T47D (cell line): ENCODE measurements around the gene CTNNBL1.
"Not testable (repeated sequence)": the region's sequence is repeated elsewhere in the genome, so short reads cannot be mapped to it uniquely, and the experiment has no call there.

Experiments used
- DNase-seq, 2 experiments: peaks; one replicate each; pipeline versions ENCODE4 v3.0.0 to v3.0.0-alpha.2; 2011 to 2012; ENCODE audit warnings: low read depth in 1 of 2, low spot score in 1 of 2
- JUND ChIP-seq: IDR thresholded peaks from 2 replicates; pipeline ENCODE4 v1.6.1; 2012; ENCODE audit warnings: low read depth
- in situ Hi-C: cut with HindIII; loops from 2 replicates; pipeline ENCODE4 v1.10.0; 2016; ENCODE audit warnings: low sequenced_read_pairs, low pct_unique_long_range_greater_than_20kb

CTNNBL1 gene

GRCh38 chr20:37703035-37703845 lies 9.4 kb downstream of the CTNNBL1 start:
- in situ Hi-C loops = no loop called here
- no peak for DNase-seq
- no peak for TF ChIP-seq JUND

DNA sequence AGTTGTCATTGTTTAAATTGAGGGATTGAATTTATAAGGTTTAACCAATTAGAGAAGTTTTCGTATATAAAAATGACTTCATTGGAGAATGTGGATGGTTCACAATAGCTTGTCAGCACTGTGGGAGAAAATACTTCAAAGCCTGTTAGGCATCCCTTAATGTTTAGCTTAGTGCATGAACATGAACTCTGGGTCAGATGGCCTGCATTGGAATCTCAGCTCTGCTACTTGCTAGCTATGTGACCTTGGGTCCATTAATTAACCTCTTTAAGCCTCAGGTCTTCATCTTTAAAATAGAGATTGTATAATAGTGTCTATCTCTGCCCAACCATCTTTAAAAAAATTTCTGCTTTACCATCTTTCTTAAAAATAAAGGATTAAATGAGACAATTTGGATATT lies 11.1 kb downstream of the CTNNBL1 start:
- DNase-seq = no peak
- TF ChIP-seq JUND = no peak
- in situ Hi-C loops = no loop called here

GRCh38 chr20:37706298-37706697 lies 12.5 kb downstream of the CTNNBL1 start:
- no peak for DNase-seq
- TF ChIP-seq JUND = no peak
- in situ Hi-C loops = no loop called here

DNA sequence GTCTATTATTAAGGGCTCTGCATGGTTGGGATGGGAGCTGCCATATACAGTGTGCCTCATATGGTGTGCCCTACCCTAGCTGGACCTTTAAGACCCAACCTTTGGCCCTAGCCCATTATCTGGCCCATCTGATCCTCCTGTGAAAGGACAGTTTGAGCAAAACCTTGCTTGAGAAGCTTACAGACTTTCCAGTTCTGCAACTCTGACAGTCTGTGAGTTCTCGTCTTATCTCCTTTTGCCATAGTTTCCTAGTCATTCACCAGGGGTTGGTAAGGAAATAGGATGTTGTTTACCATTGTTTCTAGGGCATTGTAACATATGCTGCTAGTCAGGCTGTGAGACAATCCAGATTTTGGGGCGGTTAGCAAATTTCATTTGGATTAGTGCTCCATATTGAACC lies 17.2 kb downstream of the CTNNBL1 start:
- in situ Hi-C loops = no loop called here
- peak in 1 of 2 experiments; percentile 63 for DNase-seq
- no peak for TF ChIP-seq JUND

GRCh38 chr20:37711994-37712964 lies 18.4 kb downstream of the CTNNBL1 start:
- in situ Hi-C loops = no loop called here

GRCh38 chr20:37713396-37713795 lies 19.6 kb downstream of the CTNNBL1 start:
- no peak for DNase-seq
- in situ Hi-C loops = no loop called here
- TF ChIP-seq JUND = no peak

More at GRCh38 chr20:37711994-37712964, 18.4 kb downstream of the CTNNBL1 start:
- TF ChIP-seq JUND = no peak
- DNase-seq = no peak

- DNase-seq = peak in 1 of 2 experiments; percentile 12
- TF ChIP-seq JUND = no peak
- in situ Hi-C loops = no loop called here
These were observed 21.3 kb downstream of the CTNNBL1 start for GRCh38 chr20:37714978-37715672.

DNA sequence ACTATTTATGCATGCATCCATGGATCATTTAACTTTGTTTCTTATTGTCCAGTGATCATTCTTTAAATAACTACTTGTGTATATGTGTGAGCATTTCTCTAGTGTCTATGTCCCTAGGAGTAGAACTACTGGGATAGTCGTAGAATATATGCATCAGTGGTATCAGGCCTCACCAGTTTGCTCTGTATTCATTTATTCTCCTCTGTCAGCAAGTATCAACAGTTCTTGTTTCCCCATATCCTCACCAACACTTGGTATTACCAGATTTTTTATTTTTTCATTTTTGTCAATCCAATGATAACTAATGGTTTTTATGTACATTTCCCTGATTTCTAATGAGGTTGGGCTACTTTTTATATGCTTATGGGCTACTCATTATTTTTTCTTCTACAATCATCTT lies 27.9 kb downstream of the CTNNBL1 start:
- no peak for TF ChIP-seq JUND
- DNase-seq = no peak
- in situ Hi-C loops = no loop called here

DNA sequence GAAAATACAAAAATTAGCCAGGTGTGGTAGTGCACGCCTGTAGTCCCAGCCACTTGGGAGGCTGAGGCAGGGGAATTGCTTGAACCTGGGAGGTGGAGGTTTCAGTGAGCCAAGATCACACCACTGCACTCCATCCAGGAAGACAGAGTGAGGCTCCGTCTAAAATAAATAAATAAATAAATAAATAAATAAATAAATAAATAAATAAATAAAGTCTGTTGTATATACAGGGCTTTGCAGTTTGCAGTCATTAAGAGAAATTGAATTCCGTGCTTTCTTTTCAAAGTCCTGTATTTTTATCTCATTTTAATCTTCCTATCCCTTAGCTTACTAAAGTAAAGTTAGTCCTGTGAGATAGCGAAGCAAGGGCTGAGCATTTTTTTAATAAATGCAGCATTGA lies 28.5 kb downstream of the CTNNBL1 start:
- DNase-seq, in situ Hi-C loops: not testable (repeated sequence)

GRCh38 chr20:37723668-37724067 lies 29.8 kb downstream of the CTNNBL1 start:
- in situ Hi-C loops = no loop called here

GRCh38 chr20:37725165-37725564 lies 31.3 kb downstream of the CTNNBL1 start:
- no peak for TF ChIP-seq JUND
- in situ Hi-C loops = no loop called here
- no peak for DNase-seq

More at GRCh38 chr20:37723668-37724067, 29.8 kb downstream of the CTNNBL1 start:
- peak; percentile 30 to 79 for DNase-seq
- no peak for TF ChIP-seq JUND

DNA sequence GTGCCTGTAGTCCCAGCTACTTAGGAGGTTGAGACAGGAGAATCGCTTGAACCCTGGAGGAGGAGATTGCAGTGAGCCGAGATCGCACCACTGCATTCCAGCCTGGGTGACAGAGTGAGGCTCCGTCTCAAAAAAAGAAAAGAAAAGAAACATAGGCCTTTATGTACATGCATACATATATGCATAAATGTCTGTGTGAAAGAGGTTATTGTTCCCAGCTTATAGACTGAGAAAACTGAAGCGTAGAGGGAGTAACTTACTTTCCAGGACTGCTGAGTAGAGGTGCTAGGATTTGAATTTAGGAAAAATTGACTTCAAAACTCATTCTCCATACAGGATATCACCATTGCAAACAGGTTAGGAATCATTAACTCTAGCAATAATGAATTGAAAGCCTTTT lies 32.0 kb downstream of the CTNNBL1 start:
- no peak for TF ChIP-seq JUND
- DNase-seq = no peak
- in situ Hi-C loops = no loop called here
